Large intestine (tissue), 3 donors: ENCODE measurements around the gene PIK3R2. TPM values are rescaled to one million over a fixed set of nuclear protein-coding genes. Genes with fewer than 3 reads are reported as not detected.

Source experiments
- DNase-seq, 2 donors: peaks; one replicate each; pipeline versions ENCODE4 v3.0.0 to v3.0.0-alpha.2; 2013
- H3K27ac ChIP-seq: one replicate; pipeline ENCODE4 v1.5.1; 2013; ENCODE audit warnings: low read length
- H3K27me3 ChIP-seq: 2 replicates; pipeline ENCODE4 v1.6.1; 2013; ENCODE audit warnings: low read length; ENCODE audit not compliant: control insufficient read depth, insufficient read depth
- H3K36me3 ChIP-seq: 2 replicates; pipeline ENCODE4 v1.6.1; 2013; ENCODE audit warnings: low read length; ENCODE audit not compliant: control insufficient read depth, insufficient read depth
- H3K4me1 ChIP-seq: one replicate; pipeline ENCODE4 v1.6.1; 2013; ENCODE audit warnings: low read length; ENCODE audit not compliant: control insufficient read depth, insufficient read depth
- H3K4me3 ChIP-seq: one replicate; pipeline ENCODE4 v1.5.1; 2013; ENCODE audit warnings: low read length
- H3K9me3 ChIP-seq: one replicate; pipeline ENCODE4 v1.6.1; 2013; ENCODE audit warnings: mild to moderate bottlenecking, low read depth, low read length, moderate library complexity; ENCODE audit not compliant: control insufficient read depth
- WGBS: methylation state at CpG from one replicate; pipeline ENCODE4 v1.1.5; 2013; ENCODE audit warnings: low lambda C conversion rate; ENCODE audit not compliant: insufficient coverage; 5-methylcytosine and 5-hydroxymethylcytosine counted together
- polyA plus RNA-seq: library from polyadenylated mRNA; unstranded; fragments of 120-200 nt; gene quantifications from one replicate; pipeline ENCODE4 v1.2.1, GENCODE V29; 2013

The PIK3R2 gene
- polyA plus RNA-seq, 1 donor = 67.7 TPM

GRCh38 chr19:18190278-18190677, 37.3 kb downstream of the PIK3R2 start:
- Histone ChIP-seq H3K27ac (no peak overlapping the region), H3K4me3 (no peak overlapping the region), H3K9me3 (no peaks in the 10 kb centered on the region), H3K4me1 (peaks cover 11% of the 10 kb centered on the region), H3K36me3 (no peaks in the 10 kb centered on the region), H3K27me3 (no peaks in the 10 kb centered on the region)
- DNase-seq = no peak
- 100% methylated on average over 1 of the region's 4 CpGs for WGBS

- peaks cover 11% of the 10 kb centered on the region for H3K4me1 ChIP-seq
- peak overlapping the region; percentile 91 for H3K27ac ChIP-seq
- DNase-seq = no peak
- no peaks in the 10 kb centered on the region for H3K9me3 ChIP-seq
- peaks cover 9% of the 10 kb centered on the region for H3K36me3 ChIP-seq
- WGBS = no CpG with 5 or more reads among the region's 5 CpGs
- H3K27me3 ChIP-seq = no peaks in the 10 kb centered on the region
- H3K4me3 ChIP-seq = no peak overlapping the region
These were observed 38.7 kb downstream of the PIK3R2 start for GRCh38 chr19:18191640-18192062.

GRCh38 chr19:18192673-18193387, 39.9 kb downstream of the PIK3R2 start, which contains the start of gene MPV17L2:
Gene MPV17L2, plus strand, starts transcription at chr19:18193218. Its CDS starts 64 bp downstream, at chr19:18193282.
- Histone ChIP-seq H3K4me3 (peak within 1 kb of the TSS; percentile 73), H3K4me1 (peaks cover 11% of the 10 kb centered on the region), H3K27ac (peak within 1 kb of the TSS; percentile 91), H3K36me3 (peaks cover 14% of the 10 kb centered on the region), H3K9me3 (no peaks in the 10 kb centered on the region), H3K27me3 (no peaks in the 10 kb centered on the region)
- WGBS = no CpG with 5 or more reads among the region's 74 CpGs
- peak; percentile 100 for DNase-seq

GRCh38 chr19:18193388-18194180, 40.6 kb downstream of the PIK3R2 start:
- no CpG with 5 or more reads among the region's 46 CpGs for WGBS
- H3K27ac ChIP-seq = peak overlapping the region; percentile 52
- H3K36me3 ChIP-seq = peaks cover 16% of the 10 kb centered on the region
- H3K4me1 ChIP-seq = peaks cover 11% of the 10 kb centered on the region
- no peaks in the 10 kb centered on the region for H3K9me3 ChIP-seq
- peak in 1 of 2 donors; percentile 28 for DNase-seq
- H3K4me3 ChIP-seq = peak overlapping the region; percentile 73
- no peaks in the 10 kb centered on the region for H3K27me3 ChIP-seq

GRCh38 chr19:18194181-18194530, 41.2 kb downstream of the PIK3R2 start:
- Histone ChIP-seq H3K27me3 (no peaks in the 10 kb centered on the region), H3K4me3 (no peak overlapping the region), H3K4me1 (peaks cover 11% of the 10 kb centered on the region), H3K36me3 (peaks cover 17% of the 10 kb centered on the region), H3K27ac (no peak overlapping the region), H3K9me3 (no peaks in the 10 kb centered on the region)
- no peak for DNase-seq
- no CpG with 5 or more reads among the region's 12 CpGs for WGBS

- no peak for DNase-seq
- Histone ChIP-seq H3K4me1 (peaks cover 11% of the 10 kb centered on the region), H3K9me3 (no peaks in the 10 kb centered on the region), H3K4me3 (no peak overlapping the region), H3K36me3 (peaks cover 17% of the 10 kb centered on the region), H3K27me3 (no peaks in the 10 kb centered on the region), H3K27ac (no peak overlapping the region)
- no CpG with 5 or more reads among the region's 27 CpGs for WGBS
These were observed 41.7 kb downstream of the PIK3R2 start for GRCh38 chr19:18194554-18195238.

- H3K4me3 ChIP-seq = no peak overlapping the region
- WGBS = no CpG with 5 or more reads among the region's 7 CpGs
These were observed 43.5 kb downstream of the PIK3R2 start for GRCh38 chr19:18196511-18196845.

GRCh38 chr19:18197306-18197705, 44.3 kb downstream of the PIK3R2 start:
- no peaks in the 10 kb centered on the region for H3K27me3 ChIP-seq
- peaks cover 17% of the 10 kb centered on the region for H3K36me3 ChIP-seq
- DNase-seq = no peak
- peaks cover 11% of the 10 kb centered on the region for H3K4me1 ChIP-seq
- no peaks in the 10 kb centered on the region for H3K9me3 ChIP-seq
- no peak overlapping the region for H3K27ac ChIP-seq
- no peak overlapping the region for H3K4me3 ChIP-seq
- 92% methylated on average over 4 of the region's 18 CpGs for WGBS

More at GRCh38 chr19:18196511-18196845, 43.5 kb downstream of the PIK3R2 start:
- DNase-seq = no peak
- Histone ChIP-seq H3K9me3 (no peaks in the 10 kb centered on the region), H3K27ac (no peak overlapping the region), H3K36me3 (peaks cover 17% of the 10 kb centered on the region), H3K4me1 (peaks cover 11% of the 10 kb centered on the region), H3K27me3 (no peaks in the 10 kb centered on the region)

GRCh38 chr19:18197941-18198340, 45.0 kb downstream of the PIK3R2 start:
- Histone ChIP-seq H3K9me3 (no peaks in the 10 kb centered on the region), H3K36me3 (peaks cover 17% of the 10 kb centered on the region), H3K4me1 (peaks cover 14% of the 10 kb centered on the region), H3K27me3 (no peaks in the 10 kb centered on the region), H3K4me3 (no peak overlapping the region), H3K27ac (no peak overlapping the region)
- DNase-seq = no peak
- no CpG with 5 or more reads among the region's 6 CpGs for WGBS

GRCh38 chr19:18198374-18198773, 45.4 kb downstream of the PIK3R2 start:
- Histone ChIP-seq H3K4me3 (no peak overlapping the region), H3K4me1 (peaks cover 18% of the 10 kb centered on the region), H3K27me3 (no peaks in the 10 kb centered on the region), H3K9me3 (no peaks in the 10 kb centered on the region), H3K27ac (no peak overlapping the region), H3K36me3 (peaks cover 17% of the 10 kb centered on the region)
- DNase-seq = no peak
- WGBS = no CpG with 5 or more reads among the region's 6 CpGs
